ENCODE measurements around the gene SETD2.

DNA sequence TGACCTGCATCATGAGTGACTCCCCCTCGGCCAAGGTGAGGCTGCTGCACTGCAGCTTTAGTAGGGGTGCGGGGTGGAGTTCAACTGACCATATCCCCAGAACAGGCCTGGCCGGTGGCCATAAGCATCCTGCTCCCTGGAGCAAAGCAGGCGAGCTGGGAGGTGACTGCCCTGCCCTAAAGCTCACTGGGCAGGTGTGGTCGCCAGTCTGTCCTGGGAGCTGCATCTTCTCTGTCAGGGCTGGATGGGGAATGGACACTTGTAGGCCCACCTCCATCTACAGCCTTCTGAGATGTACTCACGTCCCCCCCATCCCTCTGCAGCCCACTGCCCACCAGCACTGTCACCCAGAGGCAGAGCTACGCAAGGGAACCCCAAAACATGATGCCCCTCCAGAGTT is 169.9 kb downstream of the SETD2 start:
- TF ChIP-seq, protein P1, sequence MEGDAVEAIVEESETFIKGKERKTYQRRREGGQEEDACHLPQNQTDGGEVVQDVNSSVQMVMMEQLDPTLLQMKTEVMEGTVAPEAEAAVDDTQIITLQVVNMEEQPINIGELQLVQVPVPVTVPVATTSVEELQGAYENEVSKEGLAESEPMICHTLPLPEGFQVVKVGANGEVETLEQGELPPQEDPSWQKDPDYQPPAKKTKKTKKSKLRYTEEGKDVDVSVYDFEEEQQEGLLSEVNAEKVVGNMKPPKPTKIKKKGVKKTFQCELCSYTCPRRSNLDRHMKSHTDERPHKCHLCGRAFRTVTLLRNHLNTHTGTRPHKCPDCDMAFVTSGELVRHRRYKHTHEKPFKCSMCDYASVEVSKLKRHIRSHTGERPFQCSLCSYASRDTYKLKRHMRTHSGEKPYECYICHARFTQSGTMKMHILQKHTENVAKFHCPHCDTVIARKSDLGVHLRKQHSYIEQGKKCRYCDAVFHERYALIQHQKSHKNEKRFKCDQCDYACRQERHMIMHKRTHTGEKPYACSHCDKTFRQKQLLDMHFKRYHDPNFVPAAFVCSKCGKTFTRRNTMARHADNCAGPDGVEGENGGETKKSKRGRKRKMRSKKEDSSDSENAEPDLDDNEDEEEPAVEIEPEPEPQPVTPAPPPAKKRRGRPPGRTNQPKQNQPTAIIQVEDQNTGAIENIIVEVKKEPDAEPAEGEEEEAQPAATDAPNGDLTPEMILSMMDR (IDR thresholded peaks at IDR 0.05 in 8 of 11, conservative IDR thresholded peaks at IDR 0.05 in 3 of 11), result no peak
- no peak for TF ChIP-seq POLR2A (IDR thresholded peaks at IDR 0.05)
